Tibial nerve (tissue), 4 donors: Measurements from ENCODE around the gene RFESD.

Experiments
- CTCF ChIP-seq, 5 experiments: fragments of 200-600 bp in 3 of 5; fragments of 450-650 bp in 2 of 5; sonication (generic) in 3 of 5; IDR thresholded peaks; one replicate each; pipeline ENCODE4 v1.5.1; 2016 to 2019; ENCODE audit warnings: antibody characterized with exemption in 5 of 5, mild to moderate bottlenecking in 3 of 5, moderate library complexity in 2 of 5
- EP300 ChIP-seq, 2 donors: sonication (generic); formaldehyde crosslinking; IDR thresholded peaks; one replicate each; pipeline ENCODE4 v1.6.1; 2017; ENCODE audit warnings: antibody characterized with exemption in 2 of 2, mild to moderate bottlenecking in 1 of 2
- POLR2A ChIP-seq, 2 donors: fragments of 450-650 bp; IDR thresholded peaks; one replicate each; pipeline ENCODE4 v1.6.1; 2017; ENCODE audit warnings: antibody characterized with exemption in 2 of 2, mild to moderate bottlenecking in 2 of 2, moderate library complexity in 2 of 2

GRCh38 chr5:95662946-95663345 is 16.4 kb downstream of the RFESD start:
- TF ChIP-seq CTCF (IDR thresholded peaks at IDR 0.05) (no peak), POLR2A (IDR thresholded peaks at IDR 0.05) (no peak), EP300 (IDR thresholded peaks at IDR 0.05) (no peak)
